ENCODE data around the gene JHY.

JHY gene

DNA sequence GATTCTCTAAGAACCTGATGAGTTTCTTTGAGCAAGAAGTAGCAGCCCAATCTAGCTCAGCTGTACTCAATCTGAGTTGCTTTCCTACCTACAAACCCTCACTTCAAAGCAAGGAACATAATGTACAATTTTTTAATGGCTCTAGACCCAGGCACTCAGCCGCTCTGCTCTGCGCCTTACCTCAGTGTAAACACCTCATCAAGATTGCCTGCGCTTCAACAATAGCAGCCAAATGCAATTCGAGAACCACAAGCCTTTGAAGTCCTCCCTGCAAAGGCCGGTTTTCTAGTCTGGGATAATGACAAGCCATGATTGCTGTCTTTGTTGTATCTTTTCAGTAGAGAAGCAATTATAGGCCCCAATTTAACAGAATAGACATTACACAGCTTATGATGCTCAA, 38.0 kb downstream of the JHY start:
- WGBS, result 77% methylated on average over 2 of the region's 5 CpGs
- no peaks in the 10 kb centered on the region for H3K36me3 ChIP-seq (ENCODE audit: control insufficient read depth in 1 of 2, insufficient read depth in 2 of 2, low read depth in 1 of 2, low read length in 2 of 2)

DNA sequence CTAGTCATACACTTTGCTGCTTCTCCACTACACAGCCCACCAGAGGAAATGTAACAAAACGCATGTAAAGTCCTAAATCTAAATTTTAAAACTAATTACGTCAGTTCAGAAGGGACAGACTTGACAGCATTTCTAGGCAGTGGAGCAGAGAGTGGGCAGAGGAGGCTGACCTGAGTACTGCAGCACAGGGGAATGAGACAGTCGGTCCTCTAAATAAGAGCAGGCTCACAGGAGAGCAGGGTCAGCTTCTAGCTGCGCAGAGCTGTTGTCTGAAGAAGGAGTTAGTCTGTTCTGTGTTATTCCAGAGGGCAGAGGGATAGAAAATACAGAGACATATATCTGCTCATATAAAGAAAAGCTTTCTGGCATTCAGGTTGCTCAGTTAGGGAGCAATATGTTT, 40.3 kb downstream of the JHY start:
- no peak overlapping the region for H3K4me2 ChIP-seq (ENCODE audit: low read length, poor library complexity, severe bottlenecking)
- no peak overlapping the region for H2AFZ ChIP-seq (ENCODE audit: low read depth, low read length)
- no peak overlapping the region for H2BK12ac ChIP-seq (ENCODE audit: low read length in 2 of 2)
- WGBS, result 79% methylated on average over 3 of the region's 4 CpGs
- H2BK120ac ChIP-seq (ENCODE audit: low read depth, low read length), result no peak overlapping the region
- H3K23ac ChIP-seq (ENCODE audit: low read length in 2 of 2), result no peak overlapping the region
- H3K36me3 ChIP-seq (ENCODE audit: control insufficient read depth in 1 of 2, insufficient read depth in 2 of 2, low read depth in 1 of 2, low read length in 2 of 2), result no peaks in the 10 kb centered on the region
- H2BK15ac ChIP-seq (ENCODE audit: low read depth, poor library complexity, severe bottlenecking), result no peak overlapping the region
- no peak overlapping the region for H2AK5ac ChIP-seq (ENCODE audit: low read length, severe bottlenecking)
- H4K91ac ChIP-seq (ENCODE audit: low read length), result no peak overlapping the region
- H3K4me1 ChIP-seq (ENCODE audit: control insufficient read depth, insufficient read depth, low read depth, low read length), result no peaks in the 10 kb centered on the region
- no peak for DNase-seq
- no peak overlapping the region for H3K18ac ChIP-seq (ENCODE audit: low read depth in 1 of 2, low read length in 2 of 2)
- no peak overlapping the region for H3K4me3 ChIP-seq (ENCODE audit: insufficient read depth in 1 of 2, low read depth in 1 of 2, low read length in 2 of 2)
- H2BK5ac ChIP-seq (ENCODE audit: low read depth, low read length, poor library complexity, severe bottlenecking), result no peak overlapping the region
- no peak overlapping the region for H3K9ac ChIP-seq (ENCODE audit: low read length)
- H4K8ac ChIP-seq (ENCODE audit: low read length), result no peak overlapping the region
- H3K4ac ChIP-seq (ENCODE audit: low read depth in 1 of 2, low read length in 2 of 2), result no peak overlapping the region
- no peaks in the 10 kb centered on the region for H3K9me3 ChIP-seq (ENCODE audit: control insufficient read depth, low read length)
- H3K27ac ChIP-seq (ENCODE audit: low read length, poor library complexity, severe bottlenecking), result no peak overlapping the region
- no peaks in the 10 kb centered on the region for H3K79me1 ChIP-seq (replicated peaks; ENCODE audit: low read length, poor library complexity, severe bottlenecking)
- no peaks in the 10 kb centered on the region for H3K27me3 ChIP-seq (ENCODE audit: control insufficient read depth in 1 of 2, insufficient read depth in 1 of 2, low read length in 2 of 2)
- peak overlapping the region in 1 of 2 experiments; percentile 58 for H3K14ac ChIP-seq (ENCODE audit: low read length in 2 of 2)

More for the DNA sequence above, 38.0 kb downstream of the JHY start:
- Histone ChIP-seq H2BK12ac (ENCODE audit: low read length in 2 of 2) (no peak overlapping the region), H3K4me3 (ENCODE audit: insufficient read depth in 1 of 2, low read depth in 1 of 2, low read length in 2 of 2) (no peak overlapping the region), H2BK15ac (ENCODE audit: low read depth, poor library complexity, severe bottlenecking) (no peak overlapping the region), H3K27ac (ENCODE audit: low read length, poor library complexity, severe bottlenecking) (no peak overlapping the region), H3K27me3 (ENCODE audit: control insufficient read depth in 1 of 2, insufficient read depth in 1 of 2, low read length in 2 of 2) (no peaks in the 10 kb centered on the region), H4K8ac (ENCODE audit: low read length) (no peak overlapping the region), H3K79me1 (replicated peaks; ENCODE audit: low read length, poor library complexity, severe bottlenecking) (peaks cover 2% of the 10 kb centered on the region), H2AK5ac (ENCODE audit: low read length, severe bottlenecking) (no peak overlapping the region), H3K23ac (ENCODE audit: low read length in 2 of 2) (no peak overlapping the region), H3K9ac (ENCODE audit: low read length) (no peak overlapping the region), H3K4me2 (ENCODE audit: low read length, poor library complexity, severe bottlenecking) (no peak overlapping the region), H2BK5ac (ENCODE audit: low read depth, low read length, poor library complexity, severe bottlenecking) (no peak overlapping the region), H3K4ac (ENCODE audit: low read depth in 1 of 2, low read length in 2 of 2) (no peak overlapping the region), H3K14ac (ENCODE audit: low read length in 2 of 2) (no peak overlapping the region), H3K18ac (ENCODE audit: low read depth in 1 of 2, low read length in 2 of 2) (no peak overlapping the region), H2BK120ac (ENCODE audit: low read depth, low read length) (no peak overlapping the region), H2AFZ (ENCODE audit: low read depth, low read length) (no peak overlapping the region), H3K9me3 (ENCODE audit: control insufficient read depth, low read length) (no peaks in the 10 kb centered on the region), H4K91ac (ENCODE audit: low read length) (no peak overlapping the region), H3K4me1 (ENCODE audit: control insufficient read depth, insufficient read depth, low read depth, low read length) (no peaks in the 10 kb centered on the region)
- no peak for DNase-seq

DNA sequence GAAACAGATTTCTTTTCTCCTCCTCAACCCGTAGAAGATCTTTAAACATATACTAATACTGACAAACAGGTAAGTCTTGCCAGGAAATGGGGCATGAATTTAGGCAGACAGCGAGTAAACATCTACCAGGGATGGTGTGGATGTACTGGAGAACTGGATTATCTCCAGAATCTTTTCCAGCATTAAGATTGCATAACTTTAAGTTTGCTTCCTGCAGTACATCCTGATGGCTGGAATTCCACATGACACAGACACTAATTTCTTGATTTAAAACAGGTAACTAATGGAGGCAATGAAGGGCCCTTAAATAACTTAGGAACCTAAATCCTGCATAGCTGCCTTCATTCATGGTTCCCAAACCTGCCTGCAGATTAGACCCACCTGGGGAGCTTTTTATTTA, 40.7 kb downstream of the JHY start:
- Histone ChIP-seq H2AK5ac (ENCODE audit: low read length, severe bottlenecking) (no peak overlapping the region), H4K91ac (ENCODE audit: low read length) (no peak overlapping the region), H2BK5ac (ENCODE audit: low read depth, low read length, poor library complexity, severe bottlenecking) (no peak overlapping the region), H3K18ac (ENCODE audit: low read depth in 1 of 2, low read length in 2 of 2) (no peak overlapping the region), H3K14ac (ENCODE audit: low read length in 2 of 2) (no peak overlapping the region), H2BK120ac (ENCODE audit: low read depth, low read length) (no peak overlapping the region), H3K79me1 (replicated peaks; ENCODE audit: low read length, poor library complexity, severe bottlenecking) (no peaks in the 10 kb centered on the region), H4K8ac (ENCODE audit: low read length) (no peak overlapping the region), H3K4ac (ENCODE audit: low read depth in 1 of 2, low read length in 2 of 2) (no peak overlapping the region), H3K4me2 (ENCODE audit: low read length, poor library complexity, severe bottlenecking) (no peak overlapping the region), H3K36me3 (ENCODE audit: control insufficient read depth in 1 of 2, insufficient read depth in 2 of 2, low read depth in 1 of 2, low read length in 2 of 2) (no peaks in the 10 kb centered on the region), H3K9ac (ENCODE audit: low read length) (no peak overlapping the region), H2BK15ac (ENCODE audit: low read depth, poor library complexity, severe bottlenecking) (no peak overlapping the region), H3K4me1 (ENCODE audit: control insufficient read depth, insufficient read depth, low read depth, low read length) (no peaks in the 10 kb centered on the region), H3K9me3 (ENCODE audit: control insufficient read depth, low read length) (no peaks in the 10 kb centered on the region), H3K4me3 (ENCODE audit: insufficient read depth in 1 of 2, low read depth in 1 of 2, low read length in 2 of 2) (no peak overlapping the region), H3K23ac (ENCODE audit: low read length in 2 of 2) (no peak overlapping the region), H2AFZ (ENCODE audit: low read depth, low read length) (no peak overlapping the region), H2BK12ac (ENCODE audit: low read length in 2 of 2) (no peak overlapping the region), H3K27me3 (ENCODE audit: control insufficient read depth in 1 of 2, insufficient read depth in 1 of 2, low read length in 2 of 2) (no peaks in the 10 kb centered on the region), H3K27ac (ENCODE audit: low read length, poor library complexity, severe bottlenecking) (no peak overlapping the region)
- DNase-seq, result no peak
- 88% methylated on average over 1 of the region's 2 CpGs for WGBS

DNA sequence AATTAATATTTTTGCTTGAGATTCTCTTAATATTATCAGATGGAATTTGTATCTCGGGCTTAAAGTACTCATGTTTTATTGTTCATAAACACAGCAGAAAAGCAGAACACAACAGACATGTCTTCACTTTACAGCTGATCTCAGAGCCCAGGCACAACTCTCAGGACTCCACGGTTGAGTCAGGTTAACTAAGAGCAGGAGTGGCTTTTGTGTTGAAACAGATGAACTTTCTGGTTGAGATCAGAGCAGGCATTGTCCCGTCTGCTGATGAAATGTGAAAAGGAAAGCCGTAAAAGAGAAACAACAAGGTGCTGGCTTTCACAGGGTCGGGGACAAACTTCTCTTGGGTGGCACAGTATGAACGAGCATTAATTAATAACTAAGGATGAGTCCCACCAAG, 49.0 kb downstream of the JHY start:
- Histone ChIP-seq H3K27ac (ENCODE audit: low read length, poor library complexity, severe bottlenecking) (no peak overlapping the region), H3K4me1 (ENCODE audit: control insufficient read depth, insufficient read depth, low read depth, low read length) (no peaks in the 10 kb centered on the region), H3K4me2 (ENCODE audit: low read length, poor library complexity, severe bottlenecking) (no peak overlapping the region), H2AK5ac (ENCODE audit: low read length, severe bottlenecking) (no peak overlapping the region), H2AFZ (ENCODE audit: low read depth, low read length) (no peak overlapping the region), H2BK5ac (ENCODE audit: low read depth, low read length, poor library complexity, severe bottlenecking) (no peak overlapping the region), H3K9me3 (ENCODE audit: control insufficient read depth, low read length) (no peaks in the 10 kb centered on the region), H3K36me3 (ENCODE audit: control insufficient read depth in 1 of 2, insufficient read depth in 2 of 2, low read depth in 1 of 2, low read length in 2 of 2) (peaks cover 0 to 2% of the 10 kb centered on the region in 2 experiments), H2BK120ac (ENCODE audit: low read depth, low read length) (no peak overlapping the region), H3K9ac (ENCODE audit: low read length) (no peak overlapping the region), H3K18ac (ENCODE audit: low read depth in 1 of 2, low read length in 2 of 2) (no peak overlapping the region), H3K23ac (ENCODE audit: low read length in 2 of 2) (no peak overlapping the region), H2BK12ac (ENCODE audit: low read length in 2 of 2) (no peak overlapping the region), H4K8ac (ENCODE audit: low read length) (no peak overlapping the region), H3K27me3 (ENCODE audit: control insufficient read depth in 1 of 2, insufficient read depth in 1 of 2, low read length in 2 of 2) (peaks cover 0 to 5% of the 10 kb centered on the region in 2 experiments), H3K4ac (ENCODE audit: low read depth in 1 of 2, low read length in 2 of 2) (no peak overlapping the region), H4K91ac (ENCODE audit: low read length) (no peak overlapping the region), H2BK15ac (ENCODE audit: low read depth, poor library complexity, severe bottlenecking) (no peak overlapping the region), H3K4me3 (ENCODE audit: insufficient read depth in 1 of 2, low read depth in 1 of 2, low read length in 2 of 2) (no peak overlapping the region), H3K79me1 (replicated peaks; ENCODE audit: low read length, poor library complexity, severe bottlenecking) (no peaks in the 10 kb centered on the region), H3K14ac (ENCODE audit: low read length in 2 of 2) (no peak overlapping the region)
- 70% methylated on average over 5 of the region's 6 CpGs for WGBS
- no peak for DNase-seq
